HAP-1 (cell line): ENCODE data around the gene SMIM31.

Experiments used
- DNase-seq, 2 experiments: peaks; one replicate each; pipeline ENCODE4 v3.0.0-alpha.2; 2016 to 2020; ENCODE audit warnings: low spot score in 2 of 2
- H3K27me3 ChIP-seq: fragments of 250-450 bp; sonication (Bioruptor Pico); 2 replicates; pipeline ENCODE4 v1.5.1; 2020; ENCODE audit warnings: low read depth, mild to moderate bottlenecking, moderate library complexity
- H3K36me3 ChIP-seq: fragments of 250-450 bp; sonication (Bioruptor Pico); replicated peaks from 2 replicates; pipeline ENCODE4 v1.5.1; 2020; ENCODE audit warnings: mild to moderate bottlenecking
- H3K4me1 ChIP-seq: fragments of 250-450 bp; sonication (Bioruptor Pico); 2 replicates; pipeline ENCODE4 v1.5.1; 2020; ENCODE audit warnings: mild to moderate bottlenecking
- H3K4me3 ChIP-seq: fragments of 250-450 bp; sonication (Bioruptor Pico); 2 replicates; pipeline ENCODE4 v1.5.1; 2020; ENCODE audit warnings: mild to moderate bottlenecking, moderate library complexity
- H3K9me3 ChIP-seq: fragments of 250-450 bp; sonication (Bioruptor Pico); 2 replicates; pipeline ENCODE4 v1.5.1; 2020; ENCODE audit warnings: mild to moderate bottlenecking, moderate library complexity
- in situ Hi-C: fragments of 300-500 bp; cut with MboI; formaldehyde crosslinking; loops from 3 replicates; pipeline ENCODE4 v1.14.3; 2020; ENCODE audit warnings: low sequenced_read_pairs, inconsistent platforms, mixed read lengths

SMIM31 gene

DNA sequence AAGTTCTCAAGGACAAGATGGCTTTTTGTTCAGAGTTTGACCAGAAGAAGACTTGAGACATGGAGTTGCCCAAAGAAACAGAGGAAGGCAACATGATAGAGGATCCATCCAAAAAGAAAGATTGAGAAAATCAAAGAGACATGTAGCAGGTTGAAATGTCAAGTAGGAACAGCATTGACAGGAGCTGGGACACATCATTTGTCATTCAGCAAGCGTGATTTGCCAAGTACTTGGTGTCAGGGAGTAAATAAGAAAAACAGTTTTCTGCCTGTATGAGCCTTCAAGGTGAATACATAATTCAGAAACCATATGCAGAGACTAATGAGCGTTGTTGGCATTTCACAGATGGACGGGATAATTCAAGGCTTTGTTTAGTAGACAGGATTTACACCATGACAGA is 11.2 kb downstream of the SMIM31 start:
- Histone ChIP-seq H3K27me3 (no peaks in the 10 kb centered on the region), H3K4me1 (peaks cover 3% of the 10 kb centered on the region; the same call in 1 of the 2 replicates), H3K4me3 (no peak overlapping the region), H3K36me3 (no peaks in the 10 kb centered on the region), H3K9me3 (no peaks in the 10 kb centered on the region)
- DNase-seq, result no peak
- in situ Hi-C loops, result no loop called here

DNA sequence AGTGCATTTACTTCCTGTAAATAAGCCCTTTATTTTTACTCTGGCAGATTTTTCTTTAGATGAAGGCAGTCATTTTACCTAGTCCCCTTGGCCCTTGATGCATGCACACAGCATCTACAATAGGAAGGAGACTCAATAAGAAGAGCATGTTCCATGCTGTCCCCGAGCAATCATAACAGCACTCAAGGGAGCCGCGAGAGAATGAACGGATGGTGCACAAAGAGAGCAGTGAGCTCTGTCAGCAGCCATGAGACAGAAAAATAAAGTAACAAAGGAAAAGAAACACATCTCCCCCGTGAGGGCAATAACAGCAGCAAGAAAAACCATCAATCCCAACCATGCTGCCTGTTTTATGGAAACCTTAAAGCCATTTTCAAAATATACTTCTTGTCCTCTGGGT is 11.9 kb downstream of the SMIM31 start:
- DNase-seq, result peak; percentile 28 to 41
- Histone ChIP-seq H3K4me1 (peaks cover 3% of the 10 kb centered on the region; the same call in 1 of the 2 replicates), H3K9me3 (no peaks in the 10 kb centered on the region), H3K27me3 (no peaks in the 10 kb centered on the region), H3K4me3 (no peak overlapping the region), H3K36me3 (no peaks in the 10 kb centered on the region)
- in situ Hi-C loops, result no loop called here

DNA sequence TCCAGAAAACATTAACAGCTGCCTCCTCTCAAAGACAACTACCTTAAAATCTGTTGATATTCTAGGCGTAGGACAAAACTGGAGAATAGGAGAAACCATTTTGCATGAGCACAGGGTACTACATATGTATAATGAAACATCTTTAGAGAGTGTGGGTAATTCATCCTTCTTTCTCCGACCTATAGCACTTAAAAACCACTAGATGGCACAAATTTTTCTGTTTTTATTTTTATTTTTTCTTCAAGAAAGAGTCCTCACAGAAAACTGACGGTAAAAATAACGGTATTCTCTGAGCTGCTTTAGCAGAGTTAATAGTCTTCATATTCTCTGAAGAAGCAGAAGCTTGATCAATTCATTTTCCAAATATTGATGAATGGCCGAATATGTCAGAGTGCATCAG is 14.6 kb downstream of the SMIM31 start:
- Histone ChIP-seq H3K27me3 (no peaks in the 10 kb centered on the region), H3K36me3 (no peaks in the 10 kb centered on the region), H3K9me3 (no peaks in the 10 kb centered on the region), H3K4me3 (no peak overlapping the region), H3K4me1 (peaks cover 3% of the 10 kb centered on the region; the same call in 1 of the 2 replicates)
- peak in 1 of 2 experiments; percentile 57 for DNase-seq
- in situ Hi-C loops, result no loop called here

DNA sequence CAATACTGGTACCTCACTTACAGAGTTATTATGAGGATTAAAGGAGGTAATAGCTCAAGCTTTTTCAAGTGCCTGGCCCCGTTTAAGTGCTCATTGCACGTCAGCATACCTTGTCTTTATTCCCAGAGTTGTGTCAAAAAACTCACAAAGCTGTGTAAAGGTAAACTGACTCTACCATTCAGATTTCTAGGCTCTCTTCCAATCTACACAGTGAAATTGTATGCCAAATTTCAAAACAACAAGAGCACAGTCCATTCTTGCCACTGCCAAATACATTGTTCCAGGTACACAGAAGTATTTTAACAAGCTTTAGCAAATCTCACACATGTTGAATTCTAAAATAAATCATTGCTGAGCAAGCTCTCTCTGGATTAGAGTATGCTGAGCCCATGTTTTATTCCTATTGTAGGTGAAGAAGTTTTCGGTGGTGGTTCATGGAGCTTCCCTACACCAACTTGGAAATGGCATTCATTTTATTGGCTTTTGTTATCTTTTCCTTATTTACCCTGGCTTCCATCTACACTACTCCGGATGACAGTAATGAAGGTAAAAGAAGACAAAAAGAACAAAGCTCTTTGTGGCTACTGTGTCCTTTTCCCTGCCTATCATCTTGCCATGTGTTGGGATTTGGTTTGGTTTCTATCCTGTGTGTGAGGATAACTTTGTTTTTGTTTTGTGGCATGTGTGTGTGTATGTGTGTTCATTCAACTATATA is 16.2 kb downstream of the SMIM31 start:
- H3K27me3 ChIP-seq, result no peaks in the 10 kb centered on the region
- no peak overlapping the region for H3K4me3 ChIP-seq
- H3K9me3 ChIP-seq, result no peaks in the 10 kb centered on the region
- in situ Hi-C loops, result loop anchor here (10.0 kb wide), 1 partner anchor 325 kb away; no protein-coding TSS in a partner anchor
- no peak for DNase-seq
- no peaks in the 10 kb centered on the region for H3K36me3 ChIP-seq
- 0 out of 2 replicates have a peak, but pooled peaks cover 3% of the 10 kb centered on the region for H3K4me1 ChIP-seq

DNA sequence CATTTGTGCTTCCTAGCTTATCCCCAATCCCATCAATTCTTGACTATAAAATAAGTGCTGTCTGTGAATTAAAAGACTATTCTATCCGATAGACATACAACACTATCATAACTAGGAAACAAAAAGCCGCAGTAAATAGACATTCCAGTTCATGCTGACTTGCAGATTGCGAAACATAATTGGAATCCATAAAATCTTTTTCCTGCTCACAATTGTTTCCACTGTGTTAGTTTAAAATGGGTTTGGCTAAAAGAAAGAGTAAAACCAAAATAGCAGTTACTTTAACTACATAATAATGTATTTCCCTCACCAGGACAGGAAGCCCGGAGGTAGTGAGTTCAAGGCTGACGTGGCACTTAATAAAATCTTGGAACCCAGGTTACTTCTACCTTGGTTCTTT is 17.2 kb downstream of the SMIM31 start:
- H3K36me3 ChIP-seq, result no peaks in the 10 kb centered on the region
- no peaks in the 10 kb centered on the region for H3K4me1 ChIP-seq
- in situ Hi-C loops, result loop anchor here (10.0 kb wide), 1 partner anchor 324 kb away; no protein-coding TSS in a partner anchor
- H3K4me3 ChIP-seq, result no peak overlapping the region
- no peaks in the 10 kb centered on the region for H3K9me3 ChIP-seq
- no peak for DNase-seq
- H3K27me3 ChIP-seq, result no peaks in the 10 kb centered on the region

DNA sequence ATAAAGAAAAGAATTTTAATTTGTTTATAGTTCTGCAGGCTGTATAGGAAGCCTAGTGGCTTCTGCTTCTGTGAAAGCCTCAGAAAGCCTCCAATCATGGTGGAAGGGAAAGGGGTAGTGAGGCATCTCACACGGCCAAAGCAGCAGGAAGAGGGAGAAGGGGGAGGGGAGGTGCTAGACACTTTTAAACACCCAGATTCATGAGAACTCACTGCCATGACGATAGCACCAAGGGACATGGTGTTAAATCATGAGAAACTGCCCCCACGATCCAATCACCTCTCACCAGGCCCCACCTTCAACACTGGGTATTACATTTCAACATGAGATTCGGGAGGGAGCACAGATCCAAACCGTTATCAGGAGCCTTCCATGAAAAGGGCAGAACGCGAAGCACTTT is 18.1 kb downstream of the SMIM31 start:
- no peak for DNase-seq
- in situ Hi-C loops, result loop anchor here (10.0 kb wide), 1 partner anchor 323 kb away; no protein-coding TSS in a partner anchor
- no peaks in the 10 kb centered on the region for H3K36me3 ChIP-seq
- no peaks in the 10 kb centered on the region for H3K9me3 ChIP-seq
- H3K27me3 ChIP-seq, result no peaks in the 10 kb centered on the region
- no peak overlapping the region for H3K4me3 ChIP-seq
- H3K4me1 ChIP-seq, result no peaks in the 10 kb centered on the region

DNA sequence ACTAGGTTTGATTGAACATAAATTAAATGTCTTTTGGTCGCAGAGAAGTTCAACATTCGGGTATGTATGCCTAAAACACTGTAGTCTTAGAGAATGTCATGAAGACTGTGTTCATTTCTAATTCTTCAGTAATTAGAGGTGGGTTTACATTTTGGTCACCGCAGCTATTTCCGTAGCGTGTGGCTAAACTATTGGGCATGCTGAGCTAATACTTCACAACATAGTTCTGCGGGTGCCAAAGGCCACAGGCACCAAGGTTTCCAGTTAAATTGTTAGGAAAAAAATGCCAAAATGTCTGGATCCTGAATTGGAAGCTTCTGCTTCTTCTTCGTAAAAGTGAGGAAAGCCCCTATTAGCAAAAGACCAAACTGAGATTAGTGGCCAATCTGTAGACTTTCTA is 25.1 kb downstream of the SMIM31 start:
- in situ Hi-C loops, result loop anchor here (5.0 to 25.0 kb wide), 3 partner anchors 108 to 683 kb away; no protein-coding TSS in a partner anchor
- DNase-seq, result no peak
- H3K4me3 ChIP-seq, result no peak overlapping the region
- no peaks in the 10 kb centered on the region for H3K36me3 ChIP-seq
- H3K4me1 ChIP-seq, result peaks cover 4% of the 10 kb centered on the region
- H3K9me3 ChIP-seq, result no peaks in the 10 kb centered on the region
- H3K27me3 ChIP-seq, result no peaks in the 10 kb centered on the region

DNA sequence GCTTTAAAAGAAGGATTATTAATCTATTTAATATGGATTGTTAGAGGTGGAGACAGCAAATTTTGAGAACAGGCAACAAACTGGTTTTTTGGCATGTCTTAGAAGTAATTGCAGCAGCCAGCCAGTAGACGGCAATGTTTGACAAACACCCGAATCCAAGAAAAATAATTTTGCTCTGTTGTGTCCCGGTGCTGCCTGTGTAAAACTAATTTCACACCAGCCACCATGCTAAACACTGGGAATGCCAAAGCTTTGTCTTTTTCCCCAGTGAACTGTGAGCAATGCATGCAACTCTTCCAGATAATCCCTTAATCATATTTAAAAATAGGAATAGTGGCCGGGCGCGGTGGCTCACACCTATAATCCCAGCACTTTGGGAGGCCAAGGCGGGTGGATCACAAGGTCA is 25.9 kb downstream of the SMIM31 start:
- peak; percentile 79 to 83 for DNase-seq
- no peak overlapping the region for H3K4me3 ChIP-seq
- H3K36me3 ChIP-seq, result no peaks in the 10 kb centered on the region
- peaks cover 8% of the 10 kb centered on the region for H3K4me1 ChIP-seq
- H3K27me3 ChIP-seq, result no peaks in the 10 kb centered on the region
- in situ Hi-C loops, result loop anchor here (5.0 to 25.0 kb wide), 3 partner anchors 107 to 682 kb away; no protein-coding TSS in a partner anchor
- H3K9me3 ChIP-seq, result no peaks in the 10 kb centered on the region

DNA sequence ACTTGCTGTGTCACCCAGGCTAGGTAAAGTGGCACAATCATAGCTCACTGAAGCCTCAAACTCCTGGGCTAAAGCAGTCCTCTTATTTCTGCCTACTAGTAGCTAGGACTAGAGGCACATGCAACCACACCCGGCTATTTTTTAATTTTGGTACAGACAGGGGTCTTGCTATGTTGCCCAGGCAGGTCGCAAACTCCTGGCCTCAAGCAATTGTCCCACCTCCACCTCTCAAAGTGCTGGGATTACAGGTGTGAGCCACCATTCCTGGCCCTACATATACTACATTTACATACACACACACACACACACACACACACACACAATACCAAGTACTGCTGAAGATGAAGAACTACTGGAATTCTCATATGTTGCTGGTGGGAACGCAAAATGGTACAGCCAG is 26.9 kb downstream of the SMIM31 start:
- Histone ChIP-seq H3K36me3 (no peaks in the 10 kb centered on the region), H3K4me3 (no peak overlapping the region), H3K9me3 (no peaks in the 10 kb centered on the region), H3K4me1 (peaks cover 14% of the 10 kb centered on the region), H3K27me3 (no peaks in the 10 kb centered on the region)
- in situ Hi-C loops, result loop anchor here (25.0 kb wide), 1 partner anchor 681 kb away; no protein-coding TSS in a partner anchor
- DNase-seq, result no peak

DNA sequence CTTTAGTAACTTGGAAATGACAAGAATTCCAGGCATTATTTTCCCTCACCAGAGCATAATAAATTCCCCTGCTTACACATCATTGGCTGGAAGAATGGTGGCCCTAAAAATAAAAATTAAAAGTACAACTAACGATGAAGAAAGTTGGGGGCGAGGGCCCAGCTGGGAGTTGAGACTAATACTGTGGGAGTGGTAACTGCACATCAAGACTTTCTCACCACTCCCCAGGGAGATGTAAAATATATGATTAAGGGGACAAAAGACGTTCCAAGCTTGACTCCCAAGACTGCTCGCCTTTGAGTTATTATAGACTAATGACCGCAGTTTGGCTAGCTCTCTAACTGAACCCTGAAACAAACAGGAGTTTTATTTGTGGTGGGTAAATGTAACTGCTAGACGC is 30.0 kb downstream of the SMIM31 start:
- in situ Hi-C loops, result loop anchor here (25.0 kb wide), 1 partner anchor 678 kb away; no protein-coding TSS in a partner anchor
- Histone ChIP-seq H3K4me1 (peaks cover 14% of the 10 kb centered on the region), H3K27me3 (no peaks in the 10 kb centered on the region), H3K36me3 (no peaks in the 10 kb centered on the region), H3K4me3 (no peak overlapping the region), H3K9me3 (no peaks in the 10 kb centered on the region)
- DNase-seq, result peak; percentile 25 to 48

DNA sequence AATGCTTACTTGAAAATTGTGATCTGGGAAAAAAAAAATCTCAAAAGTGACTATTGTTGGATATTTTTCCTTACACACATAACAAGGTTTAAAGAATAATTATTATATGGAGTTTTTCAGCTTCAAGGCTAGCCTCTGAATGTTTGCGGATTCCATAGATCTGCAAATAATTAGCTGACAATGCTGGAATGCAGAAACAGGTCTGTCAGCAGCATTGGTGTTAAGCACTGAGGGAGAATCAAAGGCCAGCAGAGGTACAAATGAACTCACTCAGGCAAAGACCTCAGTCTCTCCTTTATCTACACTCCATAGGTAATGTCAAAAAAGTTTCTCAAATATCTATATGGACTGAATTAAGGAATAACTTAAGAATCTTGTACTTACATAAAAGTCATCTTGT is 35.1 kb downstream of the SMIM31 start:
- Histone ChIP-seq H3K4me3 (no peak overlapping the region), H3K27me3 (no peaks in the 10 kb centered on the region), H3K36me3 (no peaks in the 10 kb centered on the region), H3K9me3 (peaks cover 2% of the 10 kb centered on the region; the same call in 1 of the 2 replicates), H3K4me1 (peaks cover 11% of the 10 kb centered on the region)
- in situ Hi-C loops, result loop anchor here (25.0 kb wide), 1 partner anchor 673 kb away; no protein-coding TSS in a partner anchor
- no peak for DNase-seq

DNA sequence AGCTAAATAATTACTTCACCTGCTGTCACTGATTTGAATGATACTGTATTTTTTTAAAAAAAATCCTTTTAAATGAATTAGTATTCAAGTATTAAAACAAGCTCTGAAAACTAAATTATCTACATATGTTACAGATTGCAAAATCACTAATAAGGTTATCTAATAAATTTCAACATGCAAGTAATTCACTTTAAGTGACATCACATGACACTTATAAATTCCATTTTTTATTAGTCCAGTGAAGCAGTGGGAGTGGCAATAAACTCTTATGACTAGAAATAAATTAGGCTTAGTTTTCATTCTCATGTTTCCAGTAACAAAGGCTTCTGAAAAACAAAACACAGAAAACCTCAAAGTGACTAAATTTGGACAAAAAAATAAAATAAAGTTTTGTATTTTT is 36.3 kb downstream of the SMIM31 start:
- Histone ChIP-seq H3K9me3 (peaks cover 2% of the 10 kb centered on the region; the same call in 1 of the 2 replicates), H3K27me3 (no peaks in the 10 kb centered on the region), H3K4me3 (no peak overlapping the region), H3K36me3 (no peaks in the 10 kb centered on the region), H3K4me1 (peaks cover 6% of the 10 kb centered on the region)
- in situ Hi-C loops, result loop anchor here (25.0 kb wide), 1 partner anchor 672 kb away; no protein-coding TSS in a partner anchor
- DNase-seq, result no peak

DNA sequence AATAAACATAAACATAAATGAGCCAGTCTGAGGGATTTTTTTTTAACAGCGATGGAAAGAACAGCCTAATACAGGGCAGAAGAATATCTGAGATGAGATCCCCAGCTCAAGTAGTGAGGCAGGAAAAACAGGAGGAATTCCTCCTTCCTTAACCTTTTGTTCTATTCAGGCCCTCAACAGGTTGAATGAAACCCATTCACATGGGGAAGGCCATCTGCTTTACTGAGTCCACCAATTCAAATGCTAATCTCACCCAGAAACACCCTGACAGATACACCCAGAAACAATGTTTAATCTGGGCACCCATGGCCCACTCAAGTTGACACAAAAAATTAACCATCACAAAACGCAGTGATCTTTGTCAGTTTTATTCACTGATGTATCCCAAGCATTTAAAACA is 45.5 kb downstream of the SMIM31 start:
- in situ Hi-C loops, result loop anchor here (25.0 kb wide), 1 partner anchor 663 kb away; no protein-coding TSS in a partner anchor
- Histone ChIP-seq H3K4me1 (peaks cover 12% of the 10 kb centered on the region), H3K27me3 (no peaks in the 10 kb centered on the region), H3K9me3 (no peaks in the 10 kb centered on the region), H3K4me3 (no peak overlapping the region), H3K36me3 (no peaks in the 10 kb centered on the region)
- DNase-seq, result peak; percentile 70 to 93

DNA sequence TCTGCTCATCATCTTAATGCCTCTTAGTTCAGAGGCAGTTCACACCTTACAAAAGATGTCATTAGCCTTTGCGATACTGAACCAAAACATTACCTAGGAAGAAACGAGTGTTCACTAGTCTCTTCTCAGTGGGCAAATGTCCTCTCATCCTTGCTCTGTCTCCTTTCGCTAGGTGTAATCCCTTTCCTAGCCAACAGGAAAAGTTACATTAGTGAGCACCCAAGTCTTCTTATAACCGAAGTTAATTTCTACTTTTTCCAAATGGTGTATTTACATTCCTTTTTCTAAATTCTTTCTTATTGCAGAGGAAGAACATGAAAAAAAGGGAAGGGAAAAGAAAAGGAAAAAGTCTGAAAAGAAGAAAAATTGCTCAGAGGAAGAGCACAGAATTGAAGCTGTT is 46.9 kb downstream of the SMIM31 start:
- H3K4me1 ChIP-seq, result peaks cover 12% of the 10 kb centered on the region
- no peak for DNase-seq
- no peaks in the 10 kb centered on the region for H3K9me3 ChIP-seq
- in situ Hi-C loops, result no loop called here
- H3K4me3 ChIP-seq, result no peak overlapping the region
- no peaks in the 10 kb centered on the region for H3K36me3 ChIP-seq
- H3K27me3 ChIP-seq, result no peaks in the 10 kb centered on the region
